PC-3 (cell line): ENCODE data around the gene USP15.

Source experiments
- EZH2 ChIP-seq: fragments of 300-600 bp; sonication (generic); IDR thresholded peaks from one replicate; pipeline ENCODE4 v1.6.1; 2017; ENCODE audit warnings: antibody characterized with exemption, mild to moderate bottlenecking, low read length; ENCODE audit not compliant: unreplicated experiment
- EZH2phosphoT487 ChIP-seq: fragments of 300-600 bp; sonication (generic); IDR thresholded peaks from 2 replicates; pipeline ENCODE4 v1.6.1; 2018; ENCODE audit warnings: mild to moderate bottlenecking, antibody characterized with exemption, low read length, borderline replicate concordance
- TF ChIP-seq, protein P1 (sequence below): fragments of 300-600 bp; sonication (generic); conservative IDR thresholded peaks from 2 replicates; pipeline ENCODE4 v1.5.1; 2017; ENCODE audit warnings: antibody characterized with exemption, low read depth, mild to moderate bottlenecking, low read length

GRCh38 chr12:62261876-62262517 is 1.8 kb downstream of the USP15 start:
- TF ChIP-seq, protein P1, sequence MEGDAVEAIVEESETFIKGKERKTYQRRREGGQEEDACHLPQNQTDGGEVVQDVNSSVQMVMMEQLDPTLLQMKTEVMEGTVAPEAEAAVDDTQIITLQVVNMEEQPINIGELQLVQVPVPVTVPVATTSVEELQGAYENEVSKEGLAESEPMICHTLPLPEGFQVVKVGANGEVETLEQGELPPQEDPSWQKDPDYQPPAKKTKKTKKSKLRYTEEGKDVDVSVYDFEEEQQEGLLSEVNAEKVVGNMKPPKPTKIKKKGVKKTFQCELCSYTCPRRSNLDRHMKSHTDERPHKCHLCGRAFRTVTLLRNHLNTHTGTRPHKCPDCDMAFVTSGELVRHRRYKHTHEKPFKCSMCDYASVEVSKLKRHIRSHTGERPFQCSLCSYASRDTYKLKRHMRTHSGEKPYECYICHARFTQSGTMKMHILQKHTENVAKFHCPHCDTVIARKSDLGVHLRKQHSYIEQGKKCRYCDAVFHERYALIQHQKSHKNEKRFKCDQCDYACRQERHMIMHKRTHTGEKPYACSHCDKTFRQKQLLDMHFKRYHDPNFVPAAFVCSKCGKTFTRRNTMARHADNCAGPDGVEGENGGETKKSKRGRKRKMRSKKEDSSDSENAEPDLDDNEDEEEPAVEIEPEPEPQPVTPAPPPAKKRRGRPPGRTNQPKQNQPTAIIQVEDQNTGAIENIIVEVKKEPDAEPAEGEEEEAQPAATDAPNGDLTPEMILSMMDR: no peak
- TF ChIP-seq EZH2phosphoT487: no peak
- TF ChIP-seq EZH2: no peak
